ENCODE measurements around the gene CPNE1.
A peak's percentile ranks its signal among the peaks of the same experiment; 100 is the strongest.

CPNE1 gene

GRCh38 chr20:35704514-35705261, 40.0 kb upstream of the CPNE1 start:
- Histone ChIP-seq H3K9ac (ENCODE audit: low read depth, low read length) (no peak overlapping the region), H3K27ac (ENCODE audit: low read length) (no peak overlapping the region), H3K9me3 (ENCODE audit: insufficient read depth, low read depth, low read length) (no peaks in the 10 kb centered on the region), H3K4me1 (ENCODE audit: insufficient read depth, low read length) (no peaks in the 10 kb centered on the region), H3K36me3 (ENCODE audit: insufficient read depth, low read depth, low read length) (peaks cover 84% of the 10 kb centered on the region), H3K27me3 (ENCODE audit: insufficient read depth, low read length) (no peaks in the 10 kb centered on the region), H3K4me3 (ENCODE audit: low read length) (no peak overlapping the region)

- Histone ChIP-seq H3K27me3 (ENCODE audit: insufficient read depth, low read length) (no peaks in the 10 kb centered on the region), H3K4me1 (ENCODE audit: insufficient read depth, low read length) (no peaks in the 10 kb centered on the region), H3K36me3 (ENCODE audit: insufficient read depth, low read depth, low read length) (peaks cover 67% of the 10 kb centered on the region), H3K4me3 (ENCODE audit: low read length) (no peak overlapping the region), H3K9ac (ENCODE audit: low read depth, low read length) (no peak overlapping the region), H3K27ac (ENCODE audit: low read length) (no peak overlapping the region), H3K9me3 (ENCODE audit: insufficient read depth, low read depth, low read length) (no peaks in the 10 kb centered on the region)
Observed at GRCh38 chr20:35702824-35703695, 38.4 kb upstream of the CPNE1 start.

GRCh38 chr20:35702051-35702823, 37.5 kb upstream of the CPNE1 start:
- Histone ChIP-seq H3K36me3 (ENCODE audit: insufficient read depth, low read depth, low read length) (peaks cover 60% of the 10 kb centered on the region), H3K27me3 (ENCODE audit: insufficient read depth, low read length) (no peaks in the 10 kb centered on the region), H3K9ac (ENCODE audit: low read depth, low read length) (no peak overlapping the region), H3K4me1 (ENCODE audit: insufficient read depth, low read length) (no peaks in the 10 kb centered on the region), H3K4me3 (ENCODE audit: low read length) (no peak overlapping the region), H3K27ac (ENCODE audit: low read length) (no peak overlapping the region), H3K9me3 (ENCODE audit: insufficient read depth, low read depth, low read length) (no peaks in the 10 kb centered on the region)

GRCh38 chr20:35700625-35701148, 36.0 kb upstream of the CPNE1 start:
- H3K27me3 ChIP-seq (ENCODE audit: insufficient read depth, low read length) = no peaks in the 10 kb centered on the region
- peaks cover 48% of the 10 kb centered on the region for H3K36me3 ChIP-seq (ENCODE audit: insufficient read depth, low read depth, low read length)
- peak overlapping the region; percentile 94 for H3K4me3 ChIP-seq (ENCODE audit: low read length)
- H3K9ac ChIP-seq (ENCODE audit: low read depth, low read length) = no peak overlapping the region
- no peaks in the 10 kb centered on the region for H3K9me3 ChIP-seq (ENCODE audit: insufficient read depth, low read depth, low read length)
- H3K27ac ChIP-seq (ENCODE audit: low read length) = no peak overlapping the region
- H3K4me1 ChIP-seq (ENCODE audit: insufficient read depth, low read length) = no peaks in the 10 kb centered on the region

- no peaks in the 10 kb centered on the region for H3K27me3 ChIP-seq (ENCODE audit: insufficient read depth, low read length)
- no peaks in the 10 kb centered on the region for H3K4me1 ChIP-seq (ENCODE audit: insufficient read depth, low read length)
- H3K27ac ChIP-seq (ENCODE audit: low read length) = peak overlapping the region; percentile 84
- H3K9ac ChIP-seq (ENCODE audit: low read depth, low read length) = peak overlapping the region; percentile 95
- peaks cover 46% of the 10 kb centered on the region for H3K36me3 ChIP-seq (ENCODE audit: insufficient read depth, low read depth, low read length)
- no peaks in the 10 kb centered on the region for H3K9me3 ChIP-seq (ENCODE audit: insufficient read depth, low read depth, low read length)
- H3K4me3 ChIP-seq (ENCODE audit: low read length) = peak overlapping the region; percentile 94
Observed at GRCh38 chr20:35699957-35700624, 35.4 kb upstream of the CPNE1 start.

- Histone ChIP-seq H3K27me3 (ENCODE audit: insufficient read depth, low read length) (no peaks in the 10 kb centered on the region), H3K27ac (ENCODE audit: low read length) (peak within 1 kb of the TSS; percentile 84), H3K4me3 (ENCODE audit: low read length) (peak within 1 kb of the TSS; percentile 94), H3K9ac (ENCODE audit: low read depth, low read length) (peak within 1 kb of the TSS; percentile 95), H3K36me3 (ENCODE audit: insufficient read depth, low read depth, low read length) (peaks cover 39% of the 10 kb centered on the region), H3K9me3 (ENCODE audit: insufficient read depth, low read depth, low read length) (no peaks in the 10 kb centered on the region), H3K4me1 (ENCODE audit: insufficient read depth, low read length) (no peaks in the 10 kb centered on the region)
Observed at GRCh38 chr20:35699127-35699956, 34.6 kb upstream of the CPNE1 start, which contains the start of the genes NFS1 and ROMO1. Gene NFS1 (minus strand): TSS chr20:35699352. CDS start chr20:35699288, 64 bp downstream. Gene ROMO1 (plus strand): TSS chr20:35699405. CDS start chr20:35699633, 228 bp downstream.

- H3K27me3 ChIP-seq (ENCODE audit: insufficient read depth, low read length) = no peaks in the 10 kb centered on the region
- H3K27ac ChIP-seq (ENCODE audit: low read length) = no peak overlapping the region
- H3K4me1 ChIP-seq (ENCODE audit: insufficient read depth, low read length) = no peaks in the 10 kb centered on the region
- H3K36me3 ChIP-seq (ENCODE audit: insufficient read depth, low read depth, low read length) = peaks cover 31% of the 10 kb centered on the region
- peak overlapping the region; percentile 95 for H3K9ac ChIP-seq (ENCODE audit: low read depth, low read length)
- no peaks in the 10 kb centered on the region for H3K9me3 ChIP-seq (ENCODE audit: insufficient read depth, low read depth, low read length)
- peak overlapping the region; percentile 94 for H3K4me3 ChIP-seq (ENCODE audit: low read length)
Observed at GRCh38 chr20:35698298-35699126, 33.8 kb upstream of the CPNE1 start.

GRCh38 chr20:35697696-35698297, 33.1 kb upstream of the CPNE1 start:
- H3K4me1 ChIP-seq (ENCODE audit: insufficient read depth, low read length) = no peaks in the 10 kb centered on the region
- no peaks in the 10 kb centered on the region for H3K9me3 ChIP-seq (ENCODE audit: insufficient read depth, low read depth, low read length)
- no peaks in the 10 kb centered on the region for H3K27me3 ChIP-seq (ENCODE audit: insufficient read depth, low read length)
- peak overlapping the region; percentile 95; the same call in 1 of the 2 replicates for H3K9ac ChIP-seq (ENCODE audit: low read depth, low read length)
- H3K4me3 ChIP-seq (ENCODE audit: low read length) = peak overlapping the region; percentile 94
- no peak overlapping the region for H3K27ac ChIP-seq (ENCODE audit: low read length)
- H3K36me3 ChIP-seq (ENCODE audit: insufficient read depth, low read depth, low read length) = peaks cover 24% of the 10 kb centered on the region

GRCh38 chr20:35695978-35696377, 31.3 kb upstream of the CPNE1 start:
- Histone ChIP-seq H3K27ac (ENCODE audit: low read length) (no peak overlapping the region), H3K36me3 (ENCODE audit: insufficient read depth, low read depth, low read length) (peaks cover 9% of the 10 kb centered on the region), H3K4me1 (ENCODE audit: insufficient read depth, low read length) (no peaks in the 10 kb centered on the region), H3K4me3 (ENCODE audit: low read length) (no peak overlapping the region), H3K27me3 (ENCODE audit: insufficient read depth, low read length) (no peaks in the 10 kb centered on the region), H3K9ac (ENCODE audit: low read depth, low read length) (no peak overlapping the region), H3K9me3 (ENCODE audit: insufficient read depth, low read depth, low read length) (no peaks in the 10 kb centered on the region)

Measured in iPS-20b (cell line).